Activated naive CD8-positive, alpha-beta T cell treated with anti-CD3 and anti-CD28 coated beads, Interleukin-2, amount 10 ng/mL, durations not matched to agents 7 days and 5 days (primary cell): Measurements from ENCODE around the gene CORO2A. TPM values are rescaled to one million over a fixed set of nuclear protein-coding genes. Genes with fewer than 3 reads are reported as not detected.
A peak's percentile ranks its signal among the peaks of the same experiment; 100 is the strongest.

Experiments used
- ATAC-seq: fragments of 150-1000 bp; cut with Tn5 transposase; one replicate; pipeline ENCODE4 v1.10.0; 2021; ENCODE audit warnings: low read depth, moderate library complexity
- POLR2A ChIA-PET: fragments of 350-600 bp; sonication (Branson Sonifier 250); formaldehyde crosslinking; loops from one replicate; lab custom pipeline; 2021; ENCODE audit warnings: antibody characterized with exemption; lab: Charles Lee
- DNase-seq: peaks from one replicate; pipeline ENCODE4 v3.0.0; 2021
- H3K27ac Mint-ChIP-seq: one replicate; pipeline ENCODE4 v1.8.0; 2022; ENCODE audit warnings: mild to moderate bottlenecking, mixed read lengths
- H3K27me3 Mint-ChIP-seq: one replicate; pipeline ENCODE4 v1.8.0; 2022; ENCODE audit warnings: mild to moderate bottlenecking, moderate library complexity, mixed read lengths
- H3K36me3 Mint-ChIP-seq: one replicate; pipeline ENCODE4 v1.8.0; 2021; ENCODE audit warnings: mild to moderate bottlenecking, mixed read lengths
- H3K4me1 Mint-ChIP-seq: one replicate; pipeline ENCODE4 v1.8.0; 2021; ENCODE audit warnings: mixed read lengths
- H3K4me3 Mint-ChIP-seq: one replicate; pipeline ENCODE4 v1.8.0; 2022; ENCODE audit warnings: mild to moderate bottlenecking, moderate library complexity, mixed read lengths
- H3K9me3 Mint-ChIP-seq: one replicate; pipeline ENCODE4 v1.8.0; 2021; ENCODE audit warnings: mixed read lengths
- total RNA-seq, 2 experiments: library from RNA; stranded (reverse); gene quantifications; one replicate each; pipeline ENCODE4 v1.2.3, GENCODE V29; 2021

CORO2A gene
- total RNA-seq, 2 experiments from 2014 or later = 11.7 to 12.0 TPM

DNA sequence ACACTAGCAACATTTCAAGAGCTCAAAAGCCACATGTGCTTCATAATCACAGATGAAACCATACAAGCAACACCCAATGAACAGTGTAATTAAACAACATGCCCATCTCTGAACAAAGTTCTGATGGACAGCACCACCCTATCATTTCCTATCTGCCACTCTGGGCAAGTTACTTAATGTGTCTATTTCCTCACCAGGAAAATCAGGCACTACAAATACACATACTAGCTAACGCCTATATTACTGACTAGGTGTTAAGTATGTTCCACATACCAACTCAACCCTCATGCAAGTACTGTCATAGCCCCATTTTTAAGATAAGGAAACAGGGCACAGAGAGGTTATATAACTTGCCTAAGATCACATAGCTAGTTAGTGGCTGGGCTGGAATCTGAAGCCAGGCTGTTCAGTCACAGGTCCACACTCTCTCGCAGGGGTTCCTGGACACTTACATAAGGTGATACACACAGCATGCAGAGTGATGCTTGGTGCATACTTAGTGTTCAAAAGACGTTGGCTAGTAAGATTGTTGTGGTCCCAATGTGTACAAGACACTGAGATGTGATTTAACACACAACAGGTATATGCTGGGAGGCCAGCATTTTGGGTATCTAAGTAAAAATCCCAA is 24.2 kb downstream of the CORO2A start:
- H3K4me1 Mint-ChIP-seq = peaks cover 28% of the 10 kb centered on the region

DNA sequence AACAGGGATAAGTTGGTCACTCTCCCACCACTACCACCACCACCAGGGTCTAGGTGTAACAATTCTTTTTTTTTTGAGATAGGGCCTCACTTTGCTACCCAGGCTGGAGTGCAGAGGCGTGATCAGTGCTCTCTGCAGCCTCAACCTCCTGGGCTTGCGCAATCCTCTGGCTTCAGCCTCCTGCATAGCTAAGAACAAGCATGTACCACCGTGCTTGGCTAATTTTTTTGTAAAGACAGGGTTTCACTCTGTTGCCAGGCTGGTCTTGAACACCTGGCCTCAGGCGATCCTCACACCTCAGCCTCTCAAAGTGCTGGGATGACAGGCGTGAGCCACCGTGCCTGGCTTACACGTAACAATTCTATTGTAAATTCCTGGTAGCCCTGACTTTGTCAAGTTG is 27.5 kb downstream of the CORO2A start:
- Mint-ChIP-seq H3K27me3 (no peaks in the 10 kb centered on the region), H3K4me1 (peaks cover 22% of the 10 kb centered on the region), H3K4me3 (no peak overlapping the region), H3K36me3 (peaks cover 4% of the 10 kb centered on the region), H3K27ac (no peak overlapping the region), H3K9me3 (no peaks in the 10 kb centered on the region)
- DNase-seq (no peak), ATAC-seq (no peak)
- POLR2A ChIA-PET = no interaction called here

More for the DNA sequence above, 24.2 kb downstream of the CORO2A start:
- H3K27me3 Mint-ChIP-seq = no peaks in the 10 kb centered on the region
- POLR2A ChIA-PET = no interaction called here
- H3K4me3 Mint-ChIP-seq = no peak overlapping the region
- H3K27ac Mint-ChIP-seq = no peak overlapping the region
- no peaks in the 10 kb centered on the region for H3K9me3 Mint-ChIP-seq
- DNase-seq (no peak), ATAC-seq (no peak)
- H3K36me3 Mint-ChIP-seq = peaks cover 4% of the 10 kb centered on the region

GRCh38 chr9:98162613-98163012 is 29.8 kb downstream of the CORO2A start:
- ATAC-seq (no peak), DNase-seq (no peak)
- no peak overlapping the region for H3K27ac Mint-ChIP-seq
- peaks cover 4% of the 10 kb centered on the region for H3K36me3 Mint-ChIP-seq
- no peaks in the 10 kb centered on the region for H3K9me3 Mint-ChIP-seq
- POLR2A ChIA-PET = no interaction called here
- no peak overlapping the region for H3K4me3 Mint-ChIP-seq
- H3K4me1 Mint-ChIP-seq = peaks cover 17% of the 10 kb centered on the region
- H3K27me3 Mint-ChIP-seq = no peaks in the 10 kb centered on the region

- Mint-ChIP-seq H3K9me3 (no peaks in the 10 kb centered on the region), H3K27ac (peak overlapping the region; percentile 30), H3K4me3 (no peak overlapping the region), H3K36me3 (peaks cover 6% of the 10 kb centered on the region), H3K27me3 (no peaks in the 10 kb centered on the region), H3K4me1 (peaks cover 17% of the 10 kb centered on the region)
- POLR2A ChIA-PET = no interaction called here
- no peak for ATAC-seq
- DNase-seq = no peak
Observed at GRCh38 chr9:98161851-98162250, 30.6 kb downstream of the CORO2A start.

DNA sequence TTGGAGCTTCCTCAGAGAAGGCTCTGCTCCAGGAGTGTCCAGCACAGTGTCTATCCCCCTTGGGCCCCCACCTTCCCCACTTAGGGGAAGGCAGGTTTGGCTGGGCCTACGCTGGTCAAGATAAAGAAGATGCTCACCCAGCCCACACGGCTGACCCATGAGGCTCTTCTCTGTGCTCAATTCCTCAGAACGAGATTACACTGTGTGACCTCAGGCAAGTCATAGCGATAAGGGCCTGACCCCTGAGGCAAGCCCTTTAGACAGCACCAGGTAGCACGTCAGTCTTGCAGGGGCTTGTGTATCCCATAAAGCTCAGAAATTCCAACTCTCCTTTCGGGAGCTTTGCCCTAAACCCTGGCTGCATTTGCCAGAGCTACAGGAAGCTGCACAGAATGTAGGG is 32.6 kb downstream of the CORO2A start:
- H3K4me3 Mint-ChIP-seq = no peak overlapping the region
- ATAC-seq = no peak
- peaks cover 14% of the 10 kb centered on the region for H3K4me1 Mint-ChIP-seq
- no peak overlapping the region for H3K27ac Mint-ChIP-seq
- H3K9me3 Mint-ChIP-seq = no peaks in the 10 kb centered on the region
- POLR2A ChIA-PET = no interaction called here
- no peak for DNase-seq
- peaks cover 7% of the 10 kb centered on the region for H3K36me3 Mint-ChIP-seq
- H3K27me3 Mint-ChIP-seq = no peaks in the 10 kb centered on the region

- Mint-ChIP-seq H3K4me3 (no peak overlapping the region), H3K27ac (peak overlapping the region; percentile 35), H3K4me1 (peaks cover 13% of the 10 kb centered on the region), H3K9me3 (no peaks in the 10 kb centered on the region), H3K27me3 (no peaks in the 10 kb centered on the region), H3K36me3 (peaks cover 7% of the 10 kb centered on the region)
- POLR2A ChIA-PET = no interaction called here
- DNase-seq (no peak), ATAC-seq (no peak)
Observed at GRCh38 chr9:98159301-98159700, 33.1 kb downstream of the CORO2A start.

DNA sequence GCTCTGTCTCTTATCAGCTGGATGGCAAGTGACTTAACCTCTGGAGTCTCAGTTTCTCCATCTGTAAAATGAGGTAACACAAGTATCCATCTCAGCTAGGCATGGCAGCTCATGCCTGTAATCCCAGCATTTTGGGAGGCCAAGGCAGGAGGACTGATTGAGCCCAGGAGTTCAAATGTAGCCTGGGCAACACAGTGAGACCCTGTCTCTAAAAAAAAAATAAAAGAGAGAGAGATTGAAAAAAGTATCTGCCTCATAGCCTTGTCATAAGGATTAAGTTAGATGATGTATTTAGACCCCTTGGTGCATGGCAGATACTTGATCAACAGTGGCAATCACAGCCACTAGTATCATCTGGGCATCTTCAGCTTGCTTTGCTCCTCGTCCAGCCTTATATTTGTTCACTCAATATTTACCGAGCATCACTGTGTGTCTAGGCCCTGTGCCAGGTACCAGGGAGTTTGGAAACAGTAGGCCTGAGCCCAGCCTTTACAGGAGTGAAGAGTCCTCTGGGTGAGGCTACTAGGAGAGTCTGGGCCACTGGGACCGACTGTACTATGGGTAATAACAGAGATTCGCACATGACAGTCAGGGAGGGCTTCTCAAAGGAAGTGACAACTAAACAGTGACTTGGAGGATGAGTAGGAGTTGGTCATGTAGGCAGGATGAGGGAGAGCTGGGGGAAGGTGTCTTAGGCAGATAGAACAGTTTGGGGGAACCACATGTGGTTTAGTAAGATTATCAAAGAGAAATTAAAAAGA is 34.2 kb downstream of the CORO2A start:
- Mint-ChIP-seq H3K27me3 (no peaks in the 10 kb centered on the region), H3K9me3 (no peaks in the 10 kb centered on the region), H3K4me3 (no peak overlapping the region), H3K27ac (peak overlapping the region; percentile 12), H3K4me1 (peaks cover 6% of the 10 kb centered on the region), H3K36me3 (peaks cover 7% of the 10 kb centered on the region)
- POLR2A ChIA-PET = interaction anchor here (0.5 kb wide), 1 partner anchor 14 kb away, joined by 5 read pairs; no protein-coding TSS in a partner anchor
- DNase-seq (no peak), ATAC-seq (peak; percentile 81)

GRCh38 chr9:98157372-98157771 is 35.1 kb downstream of the CORO2A start:
- Mint-ChIP-seq H3K36me3 (peaks cover 7% of the 10 kb centered on the region), H3K27me3 (no peaks in the 10 kb centered on the region), H3K4me3 (no peak overlapping the region), H3K9me3 (no peaks in the 10 kb centered on the region), H3K4me1 (peaks cover 6% of the 10 kb centered on the region), H3K27ac (no peak overlapping the region)
- POLR2A ChIA-PET = no interaction called here
- DNase-seq = no peak
- ATAC-seq = no peak

GRCh38 chr9:98154678-98155077 is 37.8 kb downstream of the CORO2A start:
- Mint-ChIP-seq H3K27ac (no peak overlapping the region), H3K9me3 (no peaks in the 10 kb centered on the region), H3K4me3 (no peak overlapping the region), H3K4me1 (peaks cover 9% of the 10 kb centered on the region), H3K27me3 (no peaks in the 10 kb centered on the region), H3K36me3 (peaks cover 5% of the 10 kb centered on the region)
- ATAC-seq (no peak), DNase-seq (no peak)
- POLR2A ChIA-PET = no interaction called here

DNA sequence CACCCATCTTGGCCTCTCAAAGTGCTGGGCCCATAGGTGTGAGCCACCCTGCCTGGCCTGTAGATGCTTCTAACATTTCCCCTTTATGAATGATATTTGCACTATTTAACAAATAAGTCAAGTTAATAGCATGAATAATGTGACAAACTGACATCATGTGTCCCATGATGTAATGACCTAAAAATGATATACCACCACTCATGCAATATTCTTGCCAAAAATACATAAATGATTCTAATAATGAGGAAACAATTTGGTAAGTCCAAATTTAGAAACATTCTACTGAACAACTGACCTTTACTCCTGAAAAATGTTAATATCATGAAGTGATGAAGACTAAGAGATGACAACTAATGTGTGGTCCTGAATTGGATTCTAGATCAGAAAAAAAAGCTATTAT is 39.9 kb downstream of the CORO2A start:
- no peaks in the 10 kb centered on the region for H3K9me3 Mint-ChIP-seq
- POLR2A ChIA-PET = no interaction called here
- H3K27ac Mint-ChIP-seq = no peak overlapping the region
- peaks cover 3% of the 10 kb centered on the region for H3K4me1 Mint-ChIP-seq
- H3K36me3 Mint-ChIP-seq = peaks cover 5% of the 10 kb centered on the region
- H3K4me3 Mint-ChIP-seq = no peak overlapping the region
- H3K27me3 Mint-ChIP-seq = no peaks in the 10 kb centered on the region
- DNase-seq = no peak
- ATAC-seq = no peak

GRCh38 chr9:98150721-98151120 is 41.7 kb downstream of the CORO2A start:
- Mint-ChIP-seq H3K4me1 (peaks cover 3% of the 10 kb centered on the region), H3K4me3 (no peak overlapping the region), H3K9me3 (no peaks in the 10 kb centered on the region), H3K27me3 (no peaks in the 10 kb centered on the region), H3K36me3 (peaks cover under 1% of the 10 kb centered on the region), H3K27ac (no peak overlapping the region)
- DNase-seq (no peak), ATAC-seq (no peak)
- POLR2A ChIA-PET = no interaction called here

DNA sequence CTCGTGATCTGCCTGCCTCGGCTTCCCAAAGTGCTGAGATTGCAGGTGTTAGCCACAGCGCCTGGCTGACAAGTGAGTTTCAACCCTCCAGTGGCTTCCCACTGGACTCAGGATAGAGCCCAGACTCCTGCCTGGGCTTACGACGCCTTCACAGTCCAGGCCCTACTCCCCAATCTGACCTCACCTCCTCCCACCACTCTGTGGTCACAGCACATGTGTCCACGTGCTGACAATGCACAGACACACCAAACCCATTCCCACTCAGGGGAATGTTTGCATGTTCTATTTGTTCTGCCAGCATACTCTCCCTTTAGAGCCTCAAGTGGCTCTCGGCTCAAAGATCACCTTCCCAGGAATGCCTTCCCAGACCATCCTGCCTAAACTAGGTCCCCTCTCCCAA is 42.3 kb downstream of the CORO2A start:
- ATAC-seq (no peak), DNase-seq (no peak)
- Mint-ChIP-seq H3K4me1 (peaks cover 3% of the 10 kb centered on the region), H3K4me3 (no peak overlapping the region), H3K27me3 (no peaks in the 10 kb centered on the region), H3K9me3 (no peaks in the 10 kb centered on the region), H3K36me3 (no peaks in the 10 kb centered on the region), H3K27ac (no peak overlapping the region)
- POLR2A ChIA-PET = no interaction called here

DNA sequence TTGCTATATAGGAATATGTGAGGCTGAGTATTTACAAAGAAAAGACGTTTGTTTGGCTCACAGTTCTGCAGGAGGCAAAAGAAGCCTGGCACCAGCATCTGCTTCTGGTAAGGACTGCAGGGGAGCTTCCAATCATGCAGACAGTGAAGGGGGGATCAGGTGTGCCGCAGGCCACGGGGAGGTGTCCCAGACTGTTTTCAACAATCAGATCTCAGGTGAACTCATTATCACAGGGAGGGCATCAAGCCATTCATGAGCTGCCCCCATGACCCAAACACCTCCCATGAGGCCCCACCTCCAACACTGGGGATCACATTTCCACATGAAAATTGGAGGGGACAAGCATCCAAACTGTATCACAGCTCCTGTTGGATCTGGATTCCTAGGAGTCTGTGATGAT is 43.0 kb downstream of the CORO2A start:
- Mint-ChIP-seq H3K9me3 (no peaks in the 10 kb centered on the region), H3K27me3 (no peaks in the 10 kb centered on the region), H3K36me3 (no peaks in the 10 kb centered on the region), H3K4me3 (no peak overlapping the region), H3K4me1 (peaks cover 3% of the 10 kb centered on the region), H3K27ac (no peak overlapping the region)
- POLR2A ChIA-PET = no interaction called here
- no peak for DNase-seq
- no peak for ATAC-seq

GRCh38 chr9:98148486-98148885 is 44.0 kb downstream of the CORO2A start:
- Mint-ChIP-seq H3K9me3 (no peaks in the 10 kb centered on the region), H3K27ac (no peak overlapping the region), H3K4me3 (no peak overlapping the region), H3K36me3 (no peaks in the 10 kb centered on the region), H3K27me3 (no peaks in the 10 kb centered on the region), H3K4me1 (peaks cover 3% of the 10 kb centered on the region)
- DNase-seq = no peak
- POLR2A ChIA-PET = no interaction called here
- ATAC-seq = no peak
